IPS-18c (cell line): ENCODE data around the gene TERT.

Experiments
- H3K4me3 ChIP-seq: 2 replicates; pipeline ENCODE4 v1.7.0; 2013; ENCODE audit warnings: low read depth, mild to moderate bottlenecking, low read length, moderate library complexity; ENCODE audit not compliant: insufficient read depth
- H3K9me3 ChIP-seq: one replicate; pipeline ENCODE4 v1.6.1; 2013; ENCODE audit warnings: mild to moderate bottlenecking, low read length, moderate library complexity; ENCODE audit not compliant: control insufficient read depth, insufficient read depth

TERT gene

GRCh38 chr5:1259806-1260480 lies 34.9 kb downstream of the TERT start:
- Histone ChIP-seq H3K9me3 (peaks cover 17% of the 10 kb centered on the region), H3K4me3 (no peak overlapping the region)

- Histone ChIP-seq H3K4me3 (no peak overlapping the region), H3K9me3 (peaks cover 6% of the 10 kb centered on the region)
These were observed 37.0 kb downstream of the TERT start for GRCh38 chr5:1257841-1258240.

- no peak overlapping the region for H3K4me3 ChIP-seq
- H3K9me3 ChIP-seq = peaks cover 5% of the 10 kb centered on the region
These were observed 37.5 kb downstream of the TERT start for GRCh38 chr5:1257363-1257762.

GRCh38 chr5:1256776-1257175 lies 38.1 kb downstream of the TERT start:
- peaks cover 4% of the 10 kb centered on the region for H3K9me3 ChIP-seq
- H3K4me3 ChIP-seq = no peak overlapping the region

GRCh38 chr5:1255081-1255561 lies 39.7 kb downstream of the TERT start:
- Histone ChIP-seq H3K4me3 (no peak overlapping the region), H3K9me3 (no peaks in the 10 kb centered on the region)

- Histone ChIP-seq H3K9me3 (peaks cover under 1% of the 10 kb centered on the region), H3K4me3 (no peak overlapping the region)
These were observed 40.7 kb downstream of the TERT start for GRCh38 chr5:1254196-1254595.

- H3K9me3 ChIP-seq = peaks cover 2% of the 10 kb centered on the region
- H3K4me3 ChIP-seq = no peak overlapping the region
These were observed 41.3 kb downstream of the TERT start for GRCh38 chr5:1253456-1254105.

- Histone ChIP-seq H3K4me3 (no peak overlapping the region), H3K9me3 (peaks cover 2% of the 10 kb centered on the region)
These were observed 42.2 kb downstream of the TERT start for GRCh38 chr5:1252681-1253080.

- Histone ChIP-seq H3K4me3 (no peak overlapping the region), H3K9me3 (peaks cover 2% of the 10 kb centered on the region)
These were observed 42.9 kb downstream of the TERT start for GRCh38 chr5:1251678-1252580.

GRCh38 chr5:1249366-1250280 lies 45.2 kb downstream of the TERT start:
- peaks cover 2% of the 10 kb centered on the region for H3K9me3 ChIP-seq

GRCh38 chr5:1247811-1248210 lies 47.1 kb downstream of the TERT start:
- Histone ChIP-seq H3K4me3 (no peak overlapping the region), H3K9me3 (peaks cover 2% of the 10 kb centered on the region)

More at GRCh38 chr5:1249366-1250280, 45.2 kb downstream of the TERT start:
- H3K4me3 ChIP-seq = no peak overlapping the region

GRCh38 chr5:1246711-1247431 lies 48.0 kb downstream of the TERT start:
- Histone ChIP-seq H3K9me3 (peaks cover 2% of the 10 kb centered on the region), H3K4me3 (no peak overlapping the region)

- Histone ChIP-seq H3K9me3 (peaks cover 2% of the 10 kb centered on the region), H3K4me3 (no peak overlapping the region)
These were observed 48.8 kb downstream of the TERT start for GRCh38 chr5:1245905-1246576.

GRCh38 chr5:1244976-1245375 lies 49.9 kb downstream of the TERT start:
- peaks cover 2% of the 10 kb centered on the region for H3K9me3 ChIP-seq
- no peak overlapping the region for H3K4me3 ChIP-seq

- no peak overlapping the region for H3K4me3 ChIP-seq
These were observed 50.6 kb downstream of the TERT start for GRCh38 chr5:1244255-1244654.

More at GRCh38 chr5:1244255-1244654, 50.6 kb downstream of the TERT start:
- H3K9me3 ChIP-seq = peaks cover 2% of the 10 kb centered on the region
